ENCODE measurements around the gene PCDH7.

PCDH7 gene

DNA sequence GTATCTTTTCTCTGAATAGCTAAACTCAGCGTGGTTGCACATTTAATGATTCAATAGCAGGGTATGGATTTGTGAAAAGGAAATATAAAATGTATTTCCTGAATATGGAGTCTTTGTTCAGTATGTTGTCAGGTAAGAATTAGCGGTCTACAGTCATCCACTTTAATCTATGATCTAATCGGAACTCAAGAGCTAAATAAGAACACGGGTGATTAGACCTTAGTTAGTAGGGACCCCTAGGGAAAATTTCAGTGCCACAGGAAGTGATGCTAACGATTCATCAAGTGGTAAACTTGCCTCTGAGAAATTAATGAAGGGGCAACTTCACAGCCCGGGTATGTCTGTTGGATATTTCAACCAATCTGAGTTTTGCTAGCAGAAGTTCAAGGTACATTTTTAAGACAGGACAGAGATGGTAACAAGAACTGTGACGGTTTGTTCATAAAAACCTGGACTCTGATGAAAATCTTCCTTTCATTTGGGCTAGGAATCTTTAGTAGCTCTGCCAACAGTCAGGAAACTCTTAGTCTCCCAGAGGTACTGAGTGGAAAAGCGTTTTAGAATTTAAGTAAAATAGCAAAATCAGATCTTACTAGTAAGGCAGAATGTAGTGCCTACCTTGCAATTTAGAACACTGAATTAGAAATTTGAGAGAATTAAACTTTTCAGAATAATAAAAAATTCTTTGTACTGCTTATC lies 47.1 kb downstream of the PCDH7 start:
- FAIRE-seq (no peak), DNase-seq (ENCODE audit: insufficient read length) (no peak)
- TF ChIP-seq TAF1 (IDR thresholded peaks at IDR 0.05; ENCODE audit: borderline replicate concordance, low read depth, low read length) (no peak), POLR2AphosphoS5 (IDR thresholded peaks at IDR 0.05; ENCODE audit: low read depth, low read length) (no peak), POLR2A (IDR thresholded peaks at IDR 0.05; ENCODE audit: low read depth, low read length) (no peak)

DNA sequence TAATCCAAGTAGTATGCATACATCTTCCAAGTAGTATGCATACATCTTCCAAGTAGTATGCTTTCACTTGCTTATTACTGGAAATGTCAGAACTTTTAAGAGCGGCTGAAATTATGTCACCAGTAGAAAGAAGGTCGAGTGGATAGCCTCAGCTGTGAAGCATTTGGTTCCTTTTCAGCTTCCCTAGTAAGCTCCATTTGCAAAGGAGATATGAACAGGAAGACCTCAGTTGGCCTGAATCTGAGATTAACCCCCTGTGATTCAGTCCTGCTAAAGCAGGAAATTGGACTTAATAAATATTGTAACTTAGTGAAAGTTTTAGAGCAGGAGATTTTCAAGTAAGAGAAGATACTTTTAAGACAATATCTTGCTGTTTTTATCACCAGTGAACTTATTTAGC lies 48.1 kb downstream of the PCDH7 start:
- no peak for TF ChIP-seq POLR2AphosphoS5 (IDR thresholded peaks at IDR 0.05; ENCODE audit: low read depth, low read length)
- no peak for TF ChIP-seq TAF1 (IDR thresholded peaks at IDR 0.05; ENCODE audit: borderline replicate concordance, low read depth, low read length)
- TF ChIP-seq POLR2A (IDR thresholded peaks at IDR 0.05; ENCODE audit: low read depth, low read length), result no peak
- DNase-seq (ENCODE audit: insufficient read length), result no peak
- FAIRE-seq, result no peak

DNA sequence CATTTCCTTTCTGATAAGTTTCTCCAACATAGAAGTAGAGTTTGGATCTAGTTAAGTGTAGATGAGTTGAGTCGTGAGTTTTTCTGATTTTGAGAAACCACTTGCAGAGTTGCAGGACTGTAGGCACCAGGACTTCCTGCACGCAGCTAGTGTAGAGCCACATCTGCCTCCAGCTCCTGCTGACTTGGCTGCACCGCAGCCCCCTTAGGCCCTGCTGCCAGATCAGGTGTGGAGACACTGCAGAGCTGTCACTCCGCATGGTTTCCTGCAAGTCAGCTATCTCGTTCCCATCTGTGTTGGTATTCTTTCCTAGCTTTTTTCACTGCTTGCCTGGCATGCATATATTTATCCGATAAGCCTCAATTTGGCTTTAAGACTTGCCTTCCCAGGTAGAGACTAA lies 48.9 kb downstream of the PCDH7 start:
- DNase-seq (ENCODE audit: insufficient read length) (no peak), FAIRE-seq (no peak)
- TF ChIP-seq POLR2A (IDR thresholded peaks at IDR 0.05; ENCODE audit: low read depth, low read length), result no peak
- no peak for TF ChIP-seq TAF1 (IDR thresholded peaks at IDR 0.05; ENCODE audit: borderline replicate concordance, low read depth, low read length)
- no peak for TF ChIP-seq POLR2AphosphoS5 (IDR thresholded peaks at IDR 0.05; ENCODE audit: low read depth, low read length)

DNA sequence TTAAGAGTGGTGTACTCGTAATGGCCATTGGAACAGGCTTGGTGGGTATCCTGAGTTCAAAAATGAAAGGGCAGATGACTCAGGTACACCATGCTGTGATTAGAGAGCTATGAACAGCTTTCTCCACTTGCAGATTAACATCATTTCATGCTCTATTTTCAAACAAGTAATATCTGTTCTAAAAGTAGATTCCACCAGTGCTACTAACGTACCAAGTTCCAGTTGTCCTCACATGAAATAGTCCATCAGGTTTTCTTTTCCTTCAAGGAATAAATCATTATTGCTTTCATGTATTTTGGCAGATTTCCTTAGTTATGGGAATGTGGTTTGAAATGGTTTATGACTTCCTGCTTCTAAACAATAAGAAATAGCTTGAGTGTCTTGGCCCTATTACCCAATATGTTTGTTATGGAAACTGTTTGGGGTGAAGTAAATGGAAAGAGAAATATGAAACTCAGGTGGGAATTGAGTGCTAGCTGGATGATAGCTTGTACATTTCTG lies 49.9 kb downstream of the PCDH7 start:
- DNase-seq (ENCODE audit: insufficient read length), result no peak
- no peak for FAIRE-seq
- TF ChIP-seq POLR2A (IDR thresholded peaks at IDR 0.05; ENCODE audit: low read depth, low read length) (no peak), TAF1 (IDR thresholded peaks at IDR 0.05; ENCODE audit: borderline replicate concordance, low read depth, low read length) (no peak), POLR2AphosphoS5 (IDR thresholded peaks at IDR 0.05; ENCODE audit: low read depth, low read length) (no peak)

DNA sequence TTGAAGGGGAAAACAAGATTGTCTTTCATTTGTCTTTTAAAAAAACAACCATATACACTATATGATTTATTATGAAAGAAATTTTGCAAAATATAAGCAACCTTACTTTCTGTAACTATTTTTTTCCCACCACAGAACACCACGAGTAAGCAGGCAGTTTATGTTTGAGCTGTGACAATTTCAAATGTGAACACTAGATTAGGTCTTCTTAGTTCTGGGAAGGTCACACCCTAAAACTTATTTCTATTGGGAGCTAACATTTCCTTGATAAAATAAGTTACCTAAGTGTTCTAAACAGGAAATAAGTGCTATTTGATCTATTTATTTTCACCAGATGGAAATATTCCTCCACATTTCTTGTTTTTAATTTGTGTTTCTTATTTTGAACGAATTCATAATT lies 50.6 kb downstream of the PCDH7 start:
- DNase-seq (ENCODE audit: insufficient read length), result no peak
- no peak for FAIRE-seq
- TF ChIP-seq POLR2AphosphoS5 (IDR thresholded peaks at IDR 0.05; ENCODE audit: low read depth, low read length), result no peak
- TF ChIP-seq POLR2A (IDR thresholded peaks at IDR 0.05; ENCODE audit: low read depth, low read length), result no peak
- TF ChIP-seq TAF1 (IDR thresholded peaks at IDR 0.05; ENCODE audit: borderline replicate concordance, low read depth, low read length), result no peak

DNA sequence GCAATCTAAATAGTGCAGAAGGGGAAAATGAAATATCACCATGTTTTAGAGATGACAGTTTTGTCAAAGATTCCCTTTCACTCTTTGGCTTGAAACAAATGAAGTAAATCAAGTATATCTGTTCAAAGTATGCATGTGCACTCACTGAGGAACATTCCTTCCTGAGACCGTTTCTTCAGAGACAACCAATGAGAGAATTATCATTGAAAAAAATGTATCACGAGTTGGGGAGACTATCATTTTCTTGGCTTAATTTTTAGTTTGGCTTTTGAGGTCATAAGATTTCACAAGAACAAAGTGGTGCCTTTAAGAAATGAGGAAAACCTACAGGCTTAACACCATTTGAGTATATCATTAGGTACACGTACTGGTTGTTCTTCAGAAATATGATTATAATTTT lies 56.3 kb downstream of the PCDH7 start:
- DNase-seq (ENCODE audit: insufficient read length) (no peak), FAIRE-seq (no peak)
- TF ChIP-seq POLR2AphosphoS5 (IDR thresholded peaks at IDR 0.05; ENCODE audit: low read depth, low read length), result no peak
- no peak for TF ChIP-seq POLR2A (IDR thresholded peaks at IDR 0.05; ENCODE audit: low read depth, low read length)
- no peak for TF ChIP-seq TAF1 (IDR thresholded peaks at IDR 0.05; ENCODE audit: borderline replicate concordance, low read depth, low read length)

DNA sequence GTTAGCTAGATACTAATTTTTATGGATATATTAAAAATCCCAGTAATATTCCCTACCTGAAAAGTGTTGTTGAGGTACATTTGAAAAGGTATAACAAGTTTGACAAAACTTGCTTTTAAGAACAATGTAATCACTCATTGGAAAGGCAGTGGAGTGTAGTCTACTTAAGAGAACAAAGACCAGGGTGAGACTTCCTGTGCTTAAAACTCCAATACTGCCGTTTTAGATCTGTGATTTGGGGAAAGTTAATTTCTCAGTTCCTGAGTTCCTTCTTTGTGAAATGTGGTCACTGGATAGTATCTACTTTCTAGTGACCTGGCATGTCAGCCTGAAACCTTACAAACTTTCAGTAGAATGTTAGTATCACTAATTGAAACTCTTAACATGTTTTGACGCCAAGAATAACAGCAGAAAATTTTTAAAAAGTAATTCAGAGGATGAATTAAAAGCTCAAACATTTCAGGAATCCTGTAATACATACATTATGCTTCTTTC lies 56.8 kb downstream of the PCDH7 start:
- FAIRE-seq (no peak), DNase-seq (ENCODE audit: insufficient read length) (no peak)
- TF ChIP-seq TAF1 (IDR thresholded peaks at IDR 0.05; ENCODE audit: borderline replicate concordance, low read depth, low read length) (no peak), POLR2A (IDR thresholded peaks at IDR 0.05; ENCODE audit: low read depth, low read length) (no peak), POLR2AphosphoS5 (IDR thresholded peaks at IDR 0.05; ENCODE audit: low read depth, low read length) (no peak)

Measured in GM12892 (cell line).